CD4-positive, alpha-beta T cell (primary cell): Measurements from ENCODE around the gene DR1. TPM values are rescaled to one million over a fixed set of nuclear protein-coding genes. Genes with fewer than 3 reads are reported as not detected.
"Not testable (repeated sequence)": the region's sequence is repeated elsewhere in the genome, so short reads cannot be mapped to it uniquely, and the experiment has no call there.

Source experiments
- ATAC-seq: fragments of 200-7000 bp; cut with Tn5 transposase; one replicate; pipeline ENCODE4 v1.10.0; 2022; ENCODE audit warnings: mild to moderate bottlenecking; ENCODE audit not compliant: poor library complexity
- CTCF ChIA-PET: fragments of 350-600 bp; sonication (Branson Sonifier 250); formaldehyde crosslinking; loops from one replicate; lab custom pipeline; 2021; ENCODE audit warnings: antibody characterized with exemption, inconsistent platforms; lab: Charles Lee
- POLR2A ChIA-PET: fragments of 350-600 bp; sonication (Branson Sonifier 250); formaldehyde crosslinking; loops from one replicate; lab custom pipeline; 2021; ENCODE audit warnings: antibody characterized with exemption, inconsistent platforms; lab: Charles Lee
- DNase-seq, 14 experiments: peaks; one replicate each; pipeline ENCODE4 v3.0.0-alpha.2; 2013 to 2020; ENCODE audit warnings: mixed read lengths in 2 of 14
- H3K27ac ChIP-seq, 2 donors: one replicate each; pipeline versions ENCODE4 v1.5.1 to v1.7.0; 2013; ENCODE audit warnings: low read length in 2 of 2, low read depth in 1 of 2, mild to moderate bottlenecking in 1 of 2
- H3K27me3 ChIP-seq, 2 experiments: 1 replicate in 1 of 2; 2 replicates in 1 of 2; pipeline versions ENCODE4 v1.6.1 to v1.7.0; 2013; ENCODE audit warnings: low read length in 2 of 2, control low read depth in 1 of 2, mild to moderate bottlenecking in 1 of 2, moderate library complexity in 1 of 2; ENCODE audit not compliant: insufficient read depth in 2 of 2, control insufficient read depth in 1 of 2
- H3K36me3 ChIP-seq: one replicate; pipeline ENCODE4 v1.6.1; 2013; ENCODE audit warnings: low read length, control low read depth; ENCODE audit not compliant: insufficient read depth
- H3K4me1 ChIP-seq: one replicate; pipeline ENCODE4 v1.6.1; 2013; ENCODE audit warnings: low read length, control low read depth; ENCODE audit not compliant: insufficient read depth
- H3K4me3 ChIP-seq: one replicate; pipeline ENCODE4 v1.5.1; 2013; ENCODE audit warnings: mild to moderate bottlenecking, low read length, moderate library complexity
- H3K9me3 ChIP-seq, 2 experiments: 1 replicate in 1 of 2; 2 replicates in 1 of 2; pipeline versions ENCODE4 v1.6.1 to v1.7.0; 2013; ENCODE audit warnings: low read length in 2 of 2, mild to moderate bottlenecking in 2 of 2, control low read depth in 1 of 2, moderate library complexity in 1 of 2; ENCODE audit not compliant: control insufficient read depth in 1 of 2, insufficient read depth in 1 of 2
- H3K27ac Mint-ChIP-seq: one replicate; pipeline ENCODE4 v1.8.0; 2020; ENCODE audit warnings: mixed read lengths
- H3K27me3 Mint-ChIP-seq: one replicate; pipeline ENCODE4 v1.8.0; 2021; ENCODE audit warnings: mixed read lengths
- H3K36me3 Mint-ChIP-seq: one replicate; pipeline ENCODE4 v1.8.0; 2021; ENCODE audit warnings: low read depth, mixed read lengths
- H3K4me1 Mint-ChIP-seq: one replicate; pipeline ENCODE4 v1.8.0; 2021; ENCODE audit warnings: low read depth, mixed read lengths
- H3K4me3 Mint-ChIP-seq: one replicate; pipeline ENCODE4 v1.8.0; 2020; ENCODE audit warnings: mild to moderate bottlenecking, mixed read lengths
- H3K9me3 Mint-ChIP-seq: one replicate; pipeline ENCODE4 v1.8.0; 2020; ENCODE audit warnings: mixed read lengths
- intact Hi-C, 2 experiments: fragments of 100-400 bp; cut with DNase I in 1 of 2; cut with micrococcal nuclease in 1 of 2; formaldehyde crosslinking; loops; one replicate each; pipeline versions ENCODE4 v1.15.1 to v1.9.0; 2023 to 2025; cut with DNase I, micrococcal nuclease
- total RNA-seq, 174 experiments: library from RNA in 2 of 174; stranded (reverse) in 2 of 174; gene quantifications; one replicate each; pipeline ENCODE4 v1.2.3 and lab custom pipeline; 2021 to 2026
- TF ChIP-seq, protein P1 (sequence below): fragments of 200-600 bp; IDR thresholded peaks from one replicate; pipeline ENCODE4 v1.8.0; 2022; ENCODE audit warnings: antibody characterized with exemption, mild to moderate bottlenecking

The DR1 gene
- total RNA-seq, 2 experiments from 2014 or later = 51.4 to 54.4 TPM

DNA sequence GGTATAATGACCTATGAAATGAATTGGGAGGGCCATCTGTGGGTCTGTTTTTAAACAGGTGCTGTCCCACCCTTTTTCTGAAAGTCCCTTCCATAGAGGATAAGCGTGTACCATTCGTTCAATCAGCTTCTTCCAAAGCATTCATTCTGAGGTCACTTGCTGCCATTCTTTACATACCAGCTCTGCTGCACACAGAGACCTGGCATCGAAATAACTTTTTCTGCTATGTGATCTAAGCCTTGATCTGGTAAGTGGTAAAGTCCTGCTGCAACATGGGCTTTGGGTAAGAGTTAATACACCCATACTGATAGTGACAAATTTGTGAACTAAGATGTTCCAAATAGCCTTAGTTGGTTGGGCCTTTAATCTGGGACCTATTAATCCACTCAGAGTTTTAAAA, 38.9 kb downstream of the DR1 start:
- H3K4me1 Mint-ChIP-seq = no peaks in the 10 kb centered on the region
- ChIA-PET POLR2A (no interaction called here), CTCF (no interaction called here)
- ATAC-seq (no peak), DNase-seq (no peak)
- TF ChIP-seq, protein P1, sequence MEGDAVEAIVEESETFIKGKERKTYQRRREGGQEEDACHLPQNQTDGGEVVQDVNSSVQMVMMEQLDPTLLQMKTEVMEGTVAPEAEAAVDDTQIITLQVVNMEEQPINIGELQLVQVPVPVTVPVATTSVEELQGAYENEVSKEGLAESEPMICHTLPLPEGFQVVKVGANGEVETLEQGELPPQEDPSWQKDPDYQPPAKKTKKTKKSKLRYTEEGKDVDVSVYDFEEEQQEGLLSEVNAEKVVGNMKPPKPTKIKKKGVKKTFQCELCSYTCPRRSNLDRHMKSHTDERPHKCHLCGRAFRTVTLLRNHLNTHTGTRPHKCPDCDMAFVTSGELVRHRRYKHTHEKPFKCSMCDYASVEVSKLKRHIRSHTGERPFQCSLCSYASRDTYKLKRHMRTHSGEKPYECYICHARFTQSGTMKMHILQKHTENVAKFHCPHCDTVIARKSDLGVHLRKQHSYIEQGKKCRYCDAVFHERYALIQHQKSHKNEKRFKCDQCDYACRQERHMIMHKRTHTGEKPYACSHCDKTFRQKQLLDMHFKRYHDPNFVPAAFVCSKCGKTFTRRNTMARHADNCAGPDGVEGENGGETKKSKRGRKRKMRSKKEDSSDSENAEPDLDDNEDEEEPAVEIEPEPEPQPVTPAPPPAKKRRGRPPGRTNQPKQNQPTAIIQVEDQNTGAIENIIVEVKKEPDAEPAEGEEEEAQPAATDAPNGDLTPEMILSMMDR = no peak
- H3K36me3 Mint-ChIP-seq = peaks cover 21% of the 10 kb centered on the region
- no peak overlapping the region for H3K4me3 ChIP-seq
- H3K27ac Mint-ChIP-seq = no peak overlapping the region
- intact Hi-C loops = no loop called here
- H3K36me3 ChIP-seq = no peaks in the 10 kb centered on the region
- H3K27me3 ChIP-seq = no peaks in the 10 kb centered on the region
- H3K4me1 ChIP-seq = no peaks in the 10 kb centered on the region
- H3K4me3 Mint-ChIP-seq = no peak overlapping the region
- no peaks in the 10 kb centered on the region for H3K27me3 Mint-ChIP-seq
- H3K9me3 ChIP-seq = peaks cover 4 to 14% of the 10 kb centered on the region in 2 experiments
- H3K27ac ChIP-seq = no peak overlapping the region
- peaks cover 19% of the 10 kb centered on the region for H3K9me3 Mint-ChIP-seq

DNA sequence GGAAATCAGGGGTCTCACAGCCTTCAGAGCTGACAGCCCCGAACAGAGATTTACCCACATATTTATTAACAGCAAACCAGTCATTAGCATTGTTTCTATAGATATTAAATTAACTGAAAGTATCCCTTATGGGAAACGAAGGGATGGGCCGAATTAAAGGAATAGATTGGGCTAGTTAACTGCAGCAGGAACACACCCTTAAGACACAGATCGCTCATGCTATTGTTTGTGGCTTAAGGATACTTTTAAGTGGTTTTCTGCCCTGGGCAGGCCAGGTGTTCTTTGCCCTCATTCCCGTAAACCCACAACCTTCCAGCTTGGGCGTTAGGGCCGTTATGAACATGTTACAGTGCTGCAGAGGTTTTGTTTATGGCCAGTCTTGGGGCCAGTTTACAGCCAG, 40.6 kb downstream of the DR1 start:
- H3K27ac Mint-ChIP-seq, H3K4me3 Mint-ChIP-seq, H3K27ac ChIP-seq, POLR2A ChIA-PET, H3K36me3 ChIP-seq, CTCF ChIA-PET, H3K27me3 Mint-ChIP-seq, H3K4me1 Mint-ChIP-seq, ATAC-seq, intact Hi-C loops, H3K4me1 ChIP-seq, DNase-seq, H3K27me3 ChIP-seq, H3K4me3 ChIP-seq: not testable (repeated sequence)
- Mint-ChIP-seq H3K36me3 (peaks cover 21% of the 10 kb centered on the region), H3K9me3 (peaks cover 16% of the 10 kb centered on the region)
- peaks cover 4 to 14% of the 10 kb centered on the region in 2 experiments for H3K9me3 ChIP-seq

DNA sequence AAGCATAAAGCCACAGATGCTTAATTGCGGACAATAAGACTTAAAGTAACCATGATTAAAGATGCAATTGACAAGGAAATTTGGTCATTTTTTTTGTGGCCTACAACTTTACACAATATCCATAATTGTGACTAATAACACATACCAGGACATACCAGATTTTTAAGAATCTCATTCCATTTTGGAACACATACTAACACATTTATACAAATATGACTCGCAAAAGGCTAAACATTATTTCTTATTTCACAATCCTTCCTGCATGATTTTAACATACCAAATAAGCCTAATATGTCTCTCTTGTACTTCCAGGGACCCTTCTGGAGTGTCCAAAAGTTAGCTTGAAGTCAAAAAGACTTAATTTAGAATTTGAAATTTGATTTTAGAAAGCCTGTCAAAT, 48.8 kb downstream of the DR1 start:
- TF ChIP-seq, protein P1 = no peak
- Mint-ChIP-seq H3K27ac (no peak overlapping the region), H3K27me3 (no peaks in the 10 kb centered on the region), H3K4me1 (no peaks in the 10 kb centered on the region), H3K9me3 (no peaks in the 10 kb centered on the region), H3K36me3 (no peaks in the 10 kb centered on the region), H3K4me3 (no peak overlapping the region)
- no peaks in the 10 kb centered on the region for H3K4me1 ChIP-seq
- DNase-seq = no peak
- H3K36me3 ChIP-seq = no peaks in the 10 kb centered on the region
- H3K4me3 ChIP-seq = no peak overlapping the region
- intact Hi-C loops = no loop called here
- H3K27ac ChIP-seq = no peak overlapping the region
- ATAC-seq = no peak
- CTCF ChIA-PET = no interaction called here
- H3K9me3 ChIP-seq = no peaks in the 10 kb centered on the region
- no peaks in the 10 kb centered on the region for H3K27me3 ChIP-seq
- POLR2A ChIA-PET = no interaction called here

DNA sequence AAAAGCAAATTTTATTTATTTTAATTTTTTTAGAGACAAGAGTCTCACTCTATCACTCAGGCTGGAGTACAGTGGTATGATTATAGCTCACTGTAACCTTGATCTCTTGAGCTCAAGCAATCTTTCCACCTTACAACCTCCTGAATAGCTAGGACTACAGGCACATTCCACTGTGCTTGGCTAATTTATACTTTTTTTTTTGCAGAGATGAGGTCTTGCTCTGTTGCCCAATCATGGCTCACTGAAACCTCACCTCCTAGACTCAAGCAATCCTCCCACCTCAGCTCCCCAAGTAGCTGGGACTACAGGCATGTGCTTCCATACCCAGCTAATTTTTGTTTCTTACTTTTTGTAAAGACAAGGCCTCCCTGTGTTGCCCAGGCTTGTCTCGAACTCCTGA, 49.5 kb downstream of the DR1 start:
- no peak overlapping the region for H3K4me3 ChIP-seq
- Mint-ChIP-seq H3K4me1 (no peaks in the 10 kb centered on the region), H3K4me3 (no peak overlapping the region), H3K27me3 (no peaks in the 10 kb centered on the region), H3K9me3 (no peaks in the 10 kb centered on the region), H3K27ac (no peak overlapping the region), H3K36me3 (no peaks in the 10 kb centered on the region)
- no peaks in the 10 kb centered on the region for H3K9me3 ChIP-seq
- ChIA-PET POLR2A (no interaction called here), CTCF (no interaction called here)
- no peak for ATAC-seq
- H3K4me1 ChIP-seq = no peaks in the 10 kb centered on the region
- no peaks in the 10 kb centered on the region for H3K36me3 ChIP-seq
- intact Hi-C loops = no loop called here
- DNase-seq = no peak
- H3K27ac ChIP-seq = no peak overlapping the region
- no peaks in the 10 kb centered on the region for H3K27me3 ChIP-seq
- TF ChIP-seq, protein P1 = no peak
